ENCODE results near the gene TM9SF4.

Gene TM9SF4

GRCh38 chr20:32213870-32214269 is 104.4 kb downstream of the TM9SF4 start:
- DNase-seq = no peak

DNA sequence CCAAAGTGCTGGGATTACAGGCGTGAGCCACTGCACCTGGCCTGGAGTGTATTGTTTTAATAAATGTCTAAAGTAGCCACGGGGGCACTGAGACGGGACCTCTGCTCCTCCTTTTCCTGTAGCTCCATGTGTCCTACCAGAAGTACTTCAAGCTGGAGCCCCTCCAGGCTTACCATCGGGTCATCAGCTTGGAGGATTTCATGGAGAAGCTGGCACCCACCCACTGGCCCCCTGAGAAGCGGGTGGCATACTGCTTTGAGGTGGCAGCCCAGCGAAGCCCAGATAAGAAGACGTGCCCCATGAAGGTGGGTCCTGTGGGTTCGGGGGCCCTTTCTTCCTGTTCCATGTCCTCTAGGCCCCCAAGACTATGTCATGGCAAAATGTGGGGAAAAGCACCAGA is 105.6 kb downstream of the TM9SF4 start:
- no peak for DNase-seq

- no peak for DNase-seq
These were observed 106.2 kb downstream of the TM9SF4 start for GRCh38 chr20:32215729-32216128.

DNA sequence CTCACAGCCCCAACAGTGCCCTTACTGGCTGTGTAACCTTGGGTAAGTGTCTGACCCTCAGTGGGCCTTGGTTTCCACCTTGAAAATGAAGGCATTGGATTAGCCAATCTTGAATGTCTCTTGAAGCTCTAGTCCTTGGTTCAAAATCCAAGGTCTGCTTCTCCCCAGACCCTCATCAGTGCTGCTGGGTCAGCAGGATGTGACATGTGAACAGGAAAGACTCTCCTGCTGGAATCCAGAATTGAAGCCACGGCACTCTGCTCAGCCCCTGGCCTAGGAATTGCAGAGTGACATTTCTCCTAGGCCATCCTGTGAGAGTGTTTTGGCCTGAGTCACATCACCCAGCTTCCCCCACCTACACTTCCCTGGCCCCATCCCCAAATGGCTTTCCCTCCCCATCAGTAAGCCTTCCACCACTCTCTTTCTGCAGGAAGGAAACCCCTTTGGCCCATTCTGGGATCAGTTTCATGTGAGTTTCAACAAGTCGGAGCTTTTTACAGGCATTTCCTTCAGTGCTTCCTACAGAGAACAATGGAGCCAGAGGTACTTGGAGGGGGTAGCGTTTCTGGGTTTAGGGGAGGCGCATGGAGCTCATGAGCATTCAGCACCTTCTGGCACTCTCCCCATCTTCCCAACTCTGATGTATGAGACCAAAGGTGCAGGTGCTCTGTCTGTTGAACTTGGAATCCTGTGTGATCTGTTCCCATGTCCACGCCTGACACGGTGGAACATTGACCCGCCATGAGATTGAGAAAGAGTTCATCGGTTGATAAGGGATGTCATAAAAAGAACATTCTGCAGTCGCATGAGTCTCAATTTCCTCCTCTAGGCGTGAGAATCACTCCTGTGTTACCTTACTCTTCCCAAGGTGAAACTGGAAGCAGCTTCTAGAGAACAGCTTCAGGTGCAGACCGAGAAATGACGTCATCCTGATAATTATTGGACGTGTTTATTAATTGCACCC is 106.9 kb downstream of the TM9SF4 start:
- DNase-seq = no peak
